Activated T-cell treated with anti-CD3 and anti-CD28 coated beads for 48 hours (primary cell): Measurements from ENCODE around the gene SLC22A3.
"Not testable (repeated sequence)": the region's sequence is repeated elsewhere in the genome, so short reads cannot be mapped to it uniquely, and the experiment has no call there.

Experiments used
- DNase-seq: peaks from one replicate; pipeline ENCODE4 v3.0.0-alpha.2; 2020; ENCODE audit warnings: low read depth

Gene SLC22A3

GRCh38 chr6:160447350-160447749 is 99.2 kb downstream of the SLC22A3 start:
- no peak for DNase-seq

- not testable (repeated sequence) for DNase-seq
Measured at GRCh38 chr6:160449787-160450186, 101.6 kb downstream of the SLC22A3 start.

- no peak for DNase-seq
Measured at GRCh38 chr6:160450849-160451248, 102.7 kb downstream of the SLC22A3 start.

- DNase-seq, result no peak
Measured at GRCh38 chr6:160454303-160454702, 106.1 kb downstream of the SLC22A3 start.

- DNase-seq, result no peak
Measured at GRCh38 chr6:160455081-160455480, 106.9 kb downstream of the SLC22A3 start.

GRCh38 chr6:160455541-160456213 is 107.5 kb downstream of the SLC22A3 start:
- DNase-seq, result peak; percentile 58

- DNase-seq, result no peak
Measured at GRCh38 chr6:160456214-160456546, 108.0 kb downstream of the SLC22A3 start.

- no peak for DNase-seq
Measured at GRCh38 chr6:160457823-160458222, 109.6 kb downstream of the SLC22A3 start.

- DNase-seq, result no peak
Measured at GRCh38 chr6:160461641-160462040, 113.5 kb downstream of the SLC22A3 start.

- DNase-seq, result no peak
Measured at GRCh38 chr6:160462116-160462515, 113.9 kb downstream of the SLC22A3 start.

- peak; percentile 10 for DNase-seq
Measured at GRCh38 chr6:160462551-160463109, 114.5 kb downstream of the SLC22A3 start.

- no peak for DNase-seq
Measured at GRCh38 chr6:160464744-160465143, 116.6 kb downstream of the SLC22A3 start.

- DNase-seq, result not testable (repeated sequence)
Measured at GRCh38 chr6:160467261-160467871, 119.2 kb downstream of the SLC22A3 start.

GRCh38 chr6:160469153-160469552 is 121.0 kb downstream of the SLC22A3 start:
- no peak for DNase-seq

- not testable (repeated sequence) for DNase-seq
Measured at GRCh38 chr6:160476056-160476455, 127.9 kb downstream of the SLC22A3 start.

- DNase-seq, result not testable (repeated sequence)
Measured at GRCh38 chr6:160477072-160477471, 128.9 kb downstream of the SLC22A3 start.

- DNase-seq, result no peak
Measured at GRCh38 chr6:160477901-160478300, 129.7 kb downstream of the SLC22A3 start.

GRCh38 chr6:160487116-160487515 is 138.9 kb downstream of the SLC22A3 start:
- DNase-seq, result no peak

- no peak for DNase-seq
Measured at GRCh38 chr6:160489091-160489490, 140.9 kb downstream of the SLC22A3 start.

- DNase-seq, result no peak
Measured at GRCh38 chr6:160494576-160494975, 146.4 kb downstream of the SLC22A3 start.

GRCh38 chr6:160500639-160501038 is 152.5 kb downstream of the SLC22A3 start:
- no peak for DNase-seq
